ENCODE data around the gene LIME1.
A peak's percentile ranks its signal among the peaks of the same experiment; 100 is the strongest.

LIME1 gene

GRCh38 chr20:63739130-63740069 lies 2.9 kb downstream of the LIME1 start, which contains the start of gene SLC2A4RG:
TSS of gene SLC2A4RG (plus strand) at chr20:63739776. CDS start at chr20:63739913, 137 bp downstream.
- peak; percentile 51 to 60 for DNase-seq

DNA sequence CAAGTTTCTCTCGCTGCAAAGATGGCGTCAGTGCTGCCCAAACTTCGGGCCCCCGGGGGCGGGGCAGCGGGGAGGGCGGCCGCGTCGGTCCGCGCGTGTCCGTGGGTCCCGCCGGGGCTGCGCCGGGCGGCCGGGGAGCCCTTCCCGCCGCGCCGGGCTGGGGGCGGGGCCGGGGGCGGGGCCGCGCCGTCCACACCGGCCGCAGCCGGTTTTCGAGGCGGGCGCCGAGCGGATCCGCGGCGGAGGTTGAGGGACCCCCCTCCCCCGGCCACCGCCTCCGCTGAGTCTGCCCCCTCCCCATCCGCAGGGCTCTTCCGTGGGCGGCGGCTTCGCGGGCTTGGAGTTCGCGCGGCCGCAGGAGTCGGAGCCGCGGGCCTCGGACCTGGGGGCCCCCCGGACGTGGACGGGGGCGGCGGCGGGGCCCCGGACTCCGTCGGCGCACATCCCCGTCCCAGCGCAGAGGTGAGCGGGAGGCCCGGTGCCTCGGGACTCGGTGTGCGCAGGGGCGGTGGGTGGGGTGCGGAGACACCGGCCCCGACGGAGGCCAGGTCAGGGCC lies 3.7 kb downstream of the LIME1 start:
- DNase-seq: peak in 1 of 2 experiments; percentile 33

DNA sequence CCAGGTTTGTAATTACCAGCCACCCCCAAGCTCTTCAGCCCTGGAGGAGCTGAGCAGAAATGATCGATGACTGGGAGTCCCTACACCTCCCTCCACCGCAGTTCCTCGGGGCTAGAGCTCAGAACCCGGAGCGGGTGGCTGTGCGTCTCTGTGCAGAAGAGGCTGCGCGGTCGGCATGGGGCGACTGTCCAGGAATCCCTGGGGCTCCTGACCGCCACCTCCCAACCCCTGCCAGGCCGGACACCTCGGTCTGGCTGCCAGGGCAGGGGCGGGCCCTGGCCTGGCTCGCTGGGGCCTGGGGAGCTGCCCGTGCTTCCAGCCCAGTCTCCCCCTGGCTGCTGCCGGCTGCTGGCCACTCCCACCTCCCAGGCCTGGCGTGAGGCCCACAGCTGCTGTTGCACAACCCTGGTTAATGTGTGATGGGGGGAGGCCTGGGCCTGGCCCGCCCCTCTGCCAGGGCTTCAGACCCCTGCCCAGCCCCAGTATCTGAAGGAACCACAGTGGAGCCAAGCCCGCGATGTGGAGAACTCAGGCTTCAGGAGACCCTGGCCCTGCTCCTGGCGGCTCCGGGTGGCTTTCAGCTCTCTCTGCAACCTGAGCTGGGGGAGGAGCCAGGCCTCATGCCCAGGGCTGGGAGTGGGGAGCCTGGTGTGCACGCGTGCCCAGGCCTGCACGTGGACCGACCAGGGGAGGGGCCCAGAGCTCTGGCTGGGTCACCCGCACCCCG lies 4.3 kb downstream of the LIME1 start:
- peak; percentile 46 to 83 for DNase-seq

DNA sequence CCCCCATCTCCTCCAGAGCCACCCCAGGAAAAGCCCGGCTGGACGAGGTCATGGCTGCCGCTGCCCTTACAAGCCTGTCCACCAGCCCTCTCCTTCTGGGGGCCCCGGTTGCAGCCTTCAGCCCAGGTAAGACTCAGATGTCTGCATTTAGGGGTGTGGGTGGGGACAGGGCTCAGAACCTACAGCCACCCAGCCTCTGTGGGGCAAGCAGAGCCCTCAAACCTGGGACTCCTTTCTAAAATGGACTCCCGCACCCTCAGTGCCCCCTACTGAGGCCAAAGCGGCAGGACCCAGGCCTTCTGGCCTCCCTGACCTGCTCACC lies 4.9 kb downstream of the LIME1 start:
- no peak for DNase-seq

GRCh38 chr20:63741676-63742380 lies 5.4 kb downstream of the LIME1 start:
- DNase-seq: no peak

DNA sequence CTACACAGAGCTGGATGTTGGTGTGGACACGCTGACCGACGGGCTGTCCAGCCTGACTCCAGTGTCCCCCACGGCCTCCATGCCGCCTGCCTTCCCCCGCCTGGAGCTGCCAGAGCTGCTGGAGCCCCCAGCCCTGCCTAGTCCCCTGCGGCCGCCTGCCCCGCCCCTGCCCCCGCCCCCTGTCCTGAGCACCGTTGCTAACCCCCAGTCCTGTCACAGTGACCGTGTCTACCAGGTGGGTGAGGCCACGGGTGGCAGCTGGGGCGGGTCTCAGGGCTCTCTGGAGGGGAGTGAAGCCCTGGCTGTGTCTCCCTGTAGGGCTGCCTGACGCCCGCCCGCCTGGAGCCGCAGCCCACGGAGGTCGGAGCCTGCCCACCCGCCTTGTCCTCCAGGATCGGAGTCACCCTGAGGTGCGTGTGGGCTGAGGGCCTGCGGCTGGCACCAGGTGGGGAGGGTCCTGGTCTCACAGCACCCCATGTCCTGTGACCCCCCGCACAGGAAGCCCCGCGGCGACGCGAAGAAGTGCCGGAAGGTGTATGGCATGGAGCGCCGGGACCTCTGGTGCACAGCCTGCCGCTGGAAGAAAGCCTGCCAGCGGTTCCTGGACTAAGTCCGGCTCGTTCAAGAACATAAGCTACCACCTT lies 6.0 kb downstream of the LIME1 start:
- DNase-seq: no peak

DNA sequence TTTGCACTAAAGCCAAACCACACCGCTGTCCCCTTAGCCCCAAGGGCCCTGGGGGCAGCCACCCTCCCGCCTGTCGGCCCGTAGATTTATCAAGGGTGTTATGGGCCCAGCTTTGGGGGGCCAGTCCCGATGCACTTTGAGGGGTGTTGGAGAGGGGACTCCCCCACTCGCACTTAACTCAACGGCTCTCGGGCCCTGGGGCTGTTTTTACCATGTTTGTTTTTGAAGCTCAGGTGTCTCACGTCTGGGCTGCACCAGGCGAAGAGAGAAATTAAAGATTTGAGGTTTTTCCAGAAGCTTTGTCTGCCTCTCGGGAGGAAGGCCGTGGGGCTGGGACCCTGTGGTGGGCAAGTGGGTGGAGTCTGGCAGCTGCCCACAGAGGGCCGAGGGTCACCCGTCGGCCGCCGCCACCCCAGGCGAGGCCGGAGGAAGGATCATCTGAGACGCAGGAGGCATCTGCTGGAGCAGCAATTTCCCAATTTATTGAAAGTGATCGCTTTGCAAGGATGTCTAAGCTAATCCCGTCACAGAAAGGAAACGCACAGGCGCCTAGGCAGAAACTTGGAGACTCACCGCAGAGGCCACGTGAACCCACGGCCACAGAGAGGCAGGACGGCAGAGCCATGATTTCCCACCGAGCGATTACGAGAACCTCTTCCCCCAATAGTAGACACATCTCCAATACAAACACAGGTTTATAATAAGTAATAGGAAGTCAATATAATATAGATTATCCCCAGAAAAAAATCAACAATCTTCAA lies 6.9 kb downstream of the LIME1 start:
- DNase-seq: no peak

GRCh38 chr20:63744158-63744557 lies 7.7 kb downstream of the LIME1 start:
- DNase-seq: no peak

DNA sequence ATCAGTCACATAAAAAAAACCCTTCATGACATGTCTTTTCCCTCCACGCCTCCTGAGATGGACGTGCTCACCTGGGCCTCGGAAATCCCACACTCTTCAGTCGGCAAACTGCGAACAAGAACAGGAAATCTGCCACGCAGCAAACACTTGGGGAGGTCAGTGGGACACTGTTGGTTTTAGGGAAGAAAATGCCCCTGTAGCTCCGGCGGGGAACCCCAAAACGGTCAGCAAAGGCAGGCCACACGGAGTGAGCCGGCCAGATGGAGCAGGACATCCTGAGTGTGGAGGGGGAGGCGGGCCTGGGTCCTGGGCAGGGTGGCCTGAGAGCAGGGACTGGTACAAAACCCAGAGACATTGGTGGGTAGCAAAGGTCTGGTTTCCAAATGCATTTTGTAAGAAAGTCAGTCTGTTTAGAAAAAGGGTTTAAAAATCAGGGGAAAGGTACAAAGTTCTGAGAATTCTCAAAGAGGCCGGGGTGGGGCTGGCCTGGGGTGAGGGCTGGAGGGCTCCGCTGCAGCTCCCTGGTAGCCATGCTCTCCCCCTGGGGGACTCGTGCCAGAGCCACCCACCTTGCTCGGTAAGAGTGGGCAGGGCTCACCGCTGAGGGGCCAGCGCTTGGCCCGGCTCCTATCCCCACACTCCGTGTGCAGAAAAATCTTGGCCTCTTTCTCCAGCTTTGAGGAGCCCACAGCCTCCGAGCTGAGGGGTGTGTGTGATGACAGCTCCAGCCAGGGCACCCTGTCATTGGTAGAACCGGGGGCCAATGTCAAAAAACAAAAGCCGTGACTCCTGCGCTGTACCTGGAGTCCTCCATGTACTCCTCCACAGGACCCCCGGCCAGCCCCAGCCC lies 8.3 kb downstream of the LIME1 start:
- no peak for DNase-seq

DNA sequence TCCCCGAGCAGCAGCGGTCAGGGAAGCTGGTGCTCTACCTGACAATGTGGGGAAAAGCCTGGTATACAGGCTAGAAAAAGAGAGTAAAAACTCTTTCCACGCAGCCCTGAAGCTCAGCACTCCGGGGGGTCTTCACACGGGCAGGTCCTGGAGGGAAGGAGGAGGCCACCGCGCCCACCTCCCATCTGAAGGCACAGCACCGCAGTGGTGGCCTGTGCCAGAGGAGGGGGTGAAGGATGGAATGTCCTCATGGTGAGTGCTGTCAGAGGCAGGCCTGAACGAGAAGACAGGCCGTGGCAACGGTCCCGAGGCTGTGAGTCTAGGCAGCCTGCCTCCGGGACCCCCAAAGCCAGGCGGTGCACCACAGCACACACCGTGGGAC lies 9.0 kb downstream of the LIME1 start:
- no peak for DNase-seq

DNA sequence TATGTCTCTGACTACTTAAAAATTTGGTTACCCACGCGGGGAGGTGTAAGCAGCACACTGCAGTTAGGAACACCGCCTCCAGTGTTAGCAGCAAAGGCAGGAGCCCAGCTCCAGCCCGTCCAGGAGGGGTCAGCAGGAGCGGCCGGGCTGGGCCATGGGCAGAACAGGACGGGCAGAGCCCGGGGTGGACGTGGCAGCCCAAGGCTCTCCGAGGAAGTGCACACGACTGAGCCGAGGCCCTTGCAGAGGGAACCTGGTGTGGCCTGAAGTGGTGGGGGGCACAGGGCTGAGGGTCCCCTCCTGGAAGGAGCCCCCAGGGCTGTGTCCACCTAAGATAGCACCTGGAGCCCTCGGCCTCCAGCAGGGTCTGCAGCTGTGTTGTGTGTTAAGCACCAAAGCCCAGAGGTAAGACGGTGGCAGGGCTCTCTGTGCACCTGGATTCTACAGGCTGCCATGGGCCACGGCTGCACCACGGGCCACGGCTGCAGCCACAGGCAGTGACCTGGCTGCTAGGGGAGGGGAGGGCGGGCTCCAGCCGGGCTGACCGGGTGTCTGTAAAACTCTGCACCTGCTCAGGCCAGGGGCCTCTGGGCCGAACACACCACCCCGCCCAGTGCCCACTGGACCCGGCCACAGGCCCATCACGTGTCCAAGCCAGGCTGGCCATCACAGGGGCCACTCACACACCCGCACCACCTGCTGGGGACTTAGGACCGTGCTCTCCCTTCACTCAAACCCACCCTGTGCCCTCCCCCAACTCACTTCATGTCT lies 9.7 kb downstream of the LIME1 start:
- no peak for DNase-seq

- no peak for DNase-seq
Measured at GRCh38 chr20:63746751-63747315, 10.4 kb downstream of the LIME1 start.

DNA sequence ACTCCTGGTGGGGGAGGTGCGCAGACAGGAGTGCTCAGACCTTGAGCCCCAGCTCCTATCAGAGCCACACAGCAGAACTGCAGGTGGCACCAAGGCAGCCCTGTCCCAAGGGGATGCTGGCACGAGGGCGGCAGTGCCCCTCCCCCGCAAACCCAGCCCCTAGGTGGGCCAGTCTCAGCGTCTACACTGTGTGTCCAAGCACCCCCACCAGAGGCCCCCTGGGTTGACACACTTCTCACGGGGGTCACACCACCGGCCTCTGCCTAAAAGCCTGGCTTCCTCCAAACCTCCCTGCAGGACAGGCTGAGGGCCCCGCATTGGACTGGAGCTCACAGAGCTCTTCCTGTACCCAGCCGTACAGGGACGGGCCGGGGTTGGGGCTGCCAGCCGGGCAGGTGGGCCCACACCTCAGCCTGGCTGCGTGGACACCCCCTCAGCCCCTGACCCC lies 11.2 kb downstream of the LIME1 start:
- no peak for DNase-seq

GRCh38 chr20:63748070-63748933 lies 11.8 kb downstream of the LIME1 start:
- DNase-seq: no peak

- DNase-seq: no peak
Measured at GRCh38 chr20:63748934-63749270, 12.4 kb downstream of the LIME1 start.

- DNase-seq: no peak
Measured at GRCh38 chr20:63749597-63750508, 13.4 kb downstream of the LIME1 start.

GRCh38 chr20:63750807-63751470 lies 14.5 kb downstream of the LIME1 start:
- DNase-seq: no peak

All from SW 1271 (cell line).